Vagina (tissue), 2 donors: Measurements from ENCODE around the gene TNS3. TPM values are rescaled to one million over a fixed set of nuclear protein-coding genes. Genes with fewer than 3 reads are reported as not detected.

ENCODE experiments used
- DNase-seq, 2 donors: peaks; one replicate each; pipeline ENCODE4 v3.0.0-alpha.2; 2017; ENCODE audit errors: extremely low spot score in 2 of 2
- H3K27ac ChIP-seq: fragments of 200-600 bp; sonication (generic); one replicate; pipeline ENCODE4 v1.5.1; 2019
- H3K27me3 ChIP-seq: fragments of 200-600 bp; sonication (generic); one replicate; pipeline ENCODE4 v1.5.1; 2019
- H3K36me3 ChIP-seq, 2 donors: fragments of 200-600 bp; sonication (generic); one replicate each; pipeline ENCODE4 v1.5.1; 2017 to 2019
- H3K4me1 ChIP-seq: fragments of 200-600 bp; sonication (generic); one replicate; pipeline ENCODE4 v1.5.1; 2019
- H3K4me3 ChIP-seq, 2 donors: fragments of 200-600 bp; sonication (generic); 1 replicate in 1 of 2; 2 replicates in 1 of 2; pipeline ENCODE4 v1.5.1; 2016 to 2019
- H3K9me3 ChIP-seq: fragments of 200-600 bp; sonication (generic); one replicate; pipeline ENCODE4 v1.5.1; 2019
- POLR2A ChIP-seq, 2 donors: fragments of 450-650 bp; IDR thresholded peaks; one replicate each; pipeline ENCODE4 v1.6.1; 2017; ENCODE audit warnings: antibody characterized with exemption in 2 of 2, mild to moderate bottlenecking in 2 of 2, moderate library complexity in 2 of 2
- POLR2AphosphoS5 ChIP-seq, 2 donors: sonication (generic); formaldehyde crosslinking; IDR thresholded peaks; one replicate each; pipeline ENCODE4 v1.9.0; 2017; ENCODE audit warnings: antibody characterized with exemption in 2 of 2, mild to moderate bottlenecking in 2 of 2, low read depth in 1 of 2; ENCODE audit not compliant: insufficient read depth in 1 of 2
- intact Hi-C: fragments of 100-400 bp; cut with DNase I; formaldehyde crosslinking; loops from one replicate; pipeline ENCODE4 v1.15.1; 2023
- total RNA-seq: library from RNA; depleted of rRNA; stranded (reverse); fragments of >200 nt; gene quantifications from one replicate; pipeline ENCODE4 v1.2.3, GENCODE V29; 2016
- TF ChIP-seq, protein P1 (sequence below), 3 experiments: fragments of 450-650 bp in 2 of 3; fragments of 200-600 bp in 1 of 3; sonication (generic) in 1 of 3; IDR thresholded peaks; one replicate each; pipeline ENCODE4 v1.5.1; 2017 to 2019; ENCODE audit warnings: antibody characterized with exemption in 3 of 3, mild to moderate bottlenecking in 2 of 3, moderate library complexity in 2 of 3

TNS3 gene
- total RNA-seq, 1 donor from 2014 or later = 36.8 TPM

DNA sequence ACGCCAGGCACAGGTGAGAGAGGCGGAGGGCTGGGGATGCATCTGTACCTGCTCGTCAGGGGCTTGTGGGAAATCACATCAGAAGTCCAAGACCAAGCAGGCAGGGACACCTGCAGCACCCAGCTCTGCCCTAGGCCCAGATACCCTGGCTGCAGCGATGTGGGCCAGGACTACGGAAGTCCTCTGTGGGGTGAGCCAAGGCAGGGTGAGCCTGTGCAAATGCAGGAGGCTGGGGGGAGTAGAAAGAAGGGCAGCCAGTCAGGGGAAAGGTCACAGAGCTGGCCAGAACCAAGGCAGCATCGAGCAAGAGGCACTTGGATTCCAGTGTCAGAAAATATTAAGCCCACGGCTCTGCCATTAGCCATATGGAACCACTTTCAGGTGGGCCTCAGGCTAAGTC lies 85.2 kb downstream of the TNS3 start:
- TF ChIP-seq POLR2AphosphoS5 (IDR thresholded peaks at IDR 0.05; ENCODE audit: insufficient read depth in 1 of 2, low read depth in 1 of 2) (no peak), POLR2A (IDR thresholded peaks at IDR 0.05) (no peak)
- TF ChIP-seq, protein P1, sequence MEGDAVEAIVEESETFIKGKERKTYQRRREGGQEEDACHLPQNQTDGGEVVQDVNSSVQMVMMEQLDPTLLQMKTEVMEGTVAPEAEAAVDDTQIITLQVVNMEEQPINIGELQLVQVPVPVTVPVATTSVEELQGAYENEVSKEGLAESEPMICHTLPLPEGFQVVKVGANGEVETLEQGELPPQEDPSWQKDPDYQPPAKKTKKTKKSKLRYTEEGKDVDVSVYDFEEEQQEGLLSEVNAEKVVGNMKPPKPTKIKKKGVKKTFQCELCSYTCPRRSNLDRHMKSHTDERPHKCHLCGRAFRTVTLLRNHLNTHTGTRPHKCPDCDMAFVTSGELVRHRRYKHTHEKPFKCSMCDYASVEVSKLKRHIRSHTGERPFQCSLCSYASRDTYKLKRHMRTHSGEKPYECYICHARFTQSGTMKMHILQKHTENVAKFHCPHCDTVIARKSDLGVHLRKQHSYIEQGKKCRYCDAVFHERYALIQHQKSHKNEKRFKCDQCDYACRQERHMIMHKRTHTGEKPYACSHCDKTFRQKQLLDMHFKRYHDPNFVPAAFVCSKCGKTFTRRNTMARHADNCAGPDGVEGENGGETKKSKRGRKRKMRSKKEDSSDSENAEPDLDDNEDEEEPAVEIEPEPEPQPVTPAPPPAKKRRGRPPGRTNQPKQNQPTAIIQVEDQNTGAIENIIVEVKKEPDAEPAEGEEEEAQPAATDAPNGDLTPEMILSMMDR (IDR thresholded peaks at IDR 0.05) = no peak
- intact Hi-C loops = no loop called here
- H3K4me1 ChIP-seq = peaks cover 45% of the 10 kb centered on the region
- H3K27ac ChIP-seq = no peak overlapping the region
- no peaks in the 10 kb centered on the region for H3K36me3 ChIP-seq
- DNase-seq = no peak
- no peak overlapping the region for H3K4me3 ChIP-seq
- H3K9me3 ChIP-seq = no peaks in the 10 kb centered on the region
- H3K27me3 ChIP-seq = no peaks in the 10 kb centered on the region

DNA sequence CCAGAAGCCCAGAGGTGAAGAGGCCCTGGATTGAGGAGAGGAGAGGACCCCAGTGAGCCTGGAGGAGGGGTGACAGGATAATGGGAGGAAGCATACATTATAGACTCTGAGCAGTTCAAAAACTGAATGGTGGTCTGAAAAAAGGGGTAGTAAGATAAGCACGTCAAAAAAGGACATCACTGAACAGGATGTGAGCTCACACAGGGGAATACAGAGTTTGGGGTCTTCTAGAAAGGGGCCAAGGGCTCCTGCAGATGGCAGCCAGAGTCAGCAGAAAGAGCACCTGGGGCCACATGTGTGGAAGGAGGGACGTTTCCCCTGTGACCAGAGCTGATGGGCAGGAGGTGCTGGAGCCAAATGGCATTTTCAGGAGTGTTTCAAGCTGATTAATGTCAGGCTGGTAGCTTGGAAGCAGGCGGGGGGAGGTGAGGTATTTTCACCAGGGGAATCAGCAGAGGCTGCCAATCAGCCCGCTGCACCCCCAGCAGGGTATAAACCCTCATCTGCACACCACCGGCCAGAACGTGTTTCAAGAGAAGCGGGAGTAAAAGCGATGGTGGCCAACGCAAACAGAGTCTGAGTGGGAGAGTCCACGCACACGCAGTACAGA lies 85.8 kb downstream of the TNS3 start:
- intact Hi-C loops = no loop called here
- H3K9me3 ChIP-seq = no peaks in the 10 kb centered on the region
- no peaks in the 10 kb centered on the region for H3K36me3 ChIP-seq
- no peak overlapping the region for H3K4me3 ChIP-seq
- no peak overlapping the region for H3K27ac ChIP-seq
- H3K27me3 ChIP-seq = no peaks in the 10 kb centered on the region
- DNase-seq = no peak
- TF ChIP-seq POLR2AphosphoS5 (IDR thresholded peaks at IDR 0.05; ENCODE audit: insufficient read depth in 1 of 2, low read depth in 1 of 2) (no peak), POLR2A (IDR thresholded peaks at IDR 0.05) (no peak)
- TF ChIP-seq, protein P1 (IDR thresholded peaks at IDR 0.05) = no peak
- H3K4me1 ChIP-seq = peaks cover 40% of the 10 kb centered on the region

DNA sequence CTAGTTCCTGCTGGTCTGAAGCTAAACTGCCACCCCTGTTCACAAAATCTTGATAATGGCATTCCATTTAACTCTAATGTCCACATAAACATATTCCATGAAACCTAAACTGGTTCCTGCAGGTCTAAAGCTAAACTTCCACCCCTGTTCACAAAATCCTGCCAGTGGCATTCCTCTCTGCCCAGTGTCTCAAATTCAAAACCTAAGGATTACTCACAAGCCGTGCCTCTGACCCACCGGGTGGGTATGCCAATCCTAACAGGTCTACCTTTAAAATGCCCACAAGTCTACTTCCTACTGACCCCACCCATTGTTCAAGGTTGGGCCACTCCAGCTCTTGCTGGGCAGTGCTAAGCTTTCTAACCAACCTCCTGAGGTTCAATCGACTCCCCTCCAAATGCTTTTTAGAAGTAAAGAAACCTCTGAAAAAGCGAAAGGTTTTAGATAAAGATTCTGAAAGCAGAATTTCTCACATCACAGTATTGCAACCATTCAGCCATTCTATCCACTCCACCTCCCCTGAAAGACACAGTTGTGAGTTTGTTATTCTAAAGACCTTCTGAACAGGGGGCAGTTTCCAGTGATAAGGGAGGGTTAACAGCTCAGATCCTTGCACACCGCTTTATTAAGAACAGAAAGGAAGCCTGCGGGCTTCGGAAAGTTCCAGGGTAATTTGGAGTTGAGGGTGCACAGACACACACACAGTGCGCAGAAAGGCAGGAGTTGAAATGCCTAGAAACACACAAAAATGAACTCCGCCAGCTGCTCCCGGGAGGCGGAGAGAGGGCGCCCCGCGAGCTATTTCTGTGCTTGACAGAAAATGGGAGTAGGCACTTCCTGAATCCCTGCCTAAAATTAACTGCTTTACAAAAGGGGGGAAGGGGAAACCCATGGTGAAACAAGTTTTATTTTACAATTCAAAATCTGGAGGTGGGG lies 87.7 kb downstream of the TNS3 start:
- no peak for DNase-seq
- Histone ChIP-seq H3K4me1 (peaks cover 38% of the 10 kb centered on the region), H3K27me3 (no peaks in the 10 kb centered on the region), H3K4me3 (peak overlapping the region in 1 of 2 donors; percentile 22), H3K36me3 (no peaks in the 10 kb centered on the region), H3K27ac (no peak overlapping the region), H3K9me3 (no peaks in the 10 kb centered on the region)
- intact Hi-C loops = no loop called here
- TF ChIP-seq POLR2AphosphoS5 (IDR thresholded peaks at IDR 0.05; ENCODE audit: insufficient read depth in 1 of 2, low read depth in 1 of 2) = no peak
- TF ChIP-seq POLR2A (IDR thresholded peaks at IDR 0.05) = no peak
- TF ChIP-seq, protein P1 (IDR thresholded peaks at IDR 0.05) = no peak

DNA sequence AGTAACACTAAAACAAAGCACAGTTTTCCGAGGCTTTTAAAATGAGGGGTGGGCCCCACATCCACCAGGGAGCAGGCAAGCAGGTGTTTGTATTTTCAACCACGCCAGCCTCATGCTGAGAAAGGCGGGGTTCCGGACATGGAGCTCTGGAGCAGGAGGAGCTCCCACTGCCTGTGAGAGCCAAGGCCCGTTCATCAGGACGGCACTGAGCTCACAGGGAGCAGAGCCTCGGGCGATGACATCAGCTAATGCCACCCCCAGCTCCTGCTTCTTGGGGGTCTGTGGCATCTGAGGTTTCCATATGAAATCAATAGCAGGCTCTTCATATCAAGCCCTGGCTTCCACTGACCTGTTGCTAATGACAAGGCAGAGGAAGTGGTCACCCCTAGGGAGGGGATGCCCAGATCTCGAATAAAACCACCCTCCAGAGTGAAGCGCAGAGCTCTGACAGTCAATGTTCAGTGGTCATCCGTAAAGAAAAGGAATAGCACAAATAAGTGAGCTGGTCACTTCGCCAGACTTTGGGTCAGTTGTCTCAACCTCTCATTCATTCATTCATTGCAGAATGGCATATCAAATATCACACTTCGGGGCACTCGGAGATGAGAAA lies 89.1 kb downstream of the TNS3 start:
- intact Hi-C loops = no loop called here
- no peak for TF ChIP-seq POLR2AphosphoS5 (IDR thresholded peaks at IDR 0.05; ENCODE audit: insufficient read depth in 1 of 2, low read depth in 1 of 2)
- no peak for TF ChIP-seq POLR2A (IDR thresholded peaks at IDR 0.05)
- TF ChIP-seq, protein P1 (IDR thresholded peaks at IDR 0.05) = no peak
- DNase-seq = no peak
- H3K4me1 ChIP-seq = peaks cover 33% of the 10 kb centered on the region
- no peak overlapping the region for H3K27ac ChIP-seq
- no peak overlapping the region for H3K4me3 ChIP-seq
- H3K36me3 ChIP-seq = no peaks in the 10 kb centered on the region
- H3K27me3 ChIP-seq = no peaks in the 10 kb centered on the region
- no peaks in the 10 kb centered on the region for H3K9me3 ChIP-seq
